GM19043 (cell line): ENCODE measurements around the gene SLC35F1.

Source experiments
- ATAC-seq: cut with Tn5 transposase; IDR thresholded peaks from one replicate; pipeline ENCODE4 v1.9.1; 2021; ENCODE audit warnings: low read depth; ENCODE audit not compliant: unreplicated experiment

Gene SLC35F1

GRCh38 chr6:118327237-118327636 lies 420.2 kb downstream of the SLC35F1 start:
- ATAC-seq: no peak

DNA sequence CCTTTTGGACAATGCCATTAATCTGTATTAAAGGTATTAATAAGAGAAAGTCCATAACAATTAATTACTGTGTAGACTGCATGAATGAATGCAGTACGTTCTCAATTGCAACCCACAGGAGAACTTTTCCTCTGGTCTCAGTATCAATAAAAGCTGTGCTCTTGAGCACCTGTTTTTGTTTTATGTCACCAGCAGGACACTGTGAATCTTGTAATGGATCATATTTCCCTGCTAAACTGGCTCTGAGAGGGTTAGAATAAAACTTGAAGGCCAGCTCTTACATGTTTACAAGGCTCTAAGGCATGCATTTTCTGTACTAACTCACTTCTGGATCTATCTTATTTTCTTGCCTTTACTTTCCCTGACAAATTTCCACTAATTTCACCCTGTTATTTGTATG lies 426.7 kb downstream of the SLC35F1 start:
- ATAC-seq: no peak

DNA sequence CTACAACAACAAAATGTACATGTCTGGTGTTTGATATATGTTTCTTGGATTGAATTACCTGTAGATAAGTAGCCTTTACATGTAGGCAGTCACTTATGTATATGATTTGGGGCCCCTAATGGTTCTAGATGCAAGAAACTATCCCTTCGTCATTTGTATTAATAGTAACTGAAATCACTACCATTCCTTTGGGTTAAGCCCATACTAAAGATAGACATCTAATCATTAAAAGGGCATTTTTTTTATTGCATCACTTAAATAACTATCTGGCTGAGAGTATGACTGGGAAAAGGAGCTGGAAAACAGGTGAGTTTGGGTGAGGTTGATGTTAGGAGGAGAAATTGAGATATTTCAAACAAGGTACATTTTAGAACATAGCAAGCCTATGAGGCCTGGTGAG lies 427.6 kb downstream of the SLC35F1 start:
- no peak for ATAC-seq

DNA sequence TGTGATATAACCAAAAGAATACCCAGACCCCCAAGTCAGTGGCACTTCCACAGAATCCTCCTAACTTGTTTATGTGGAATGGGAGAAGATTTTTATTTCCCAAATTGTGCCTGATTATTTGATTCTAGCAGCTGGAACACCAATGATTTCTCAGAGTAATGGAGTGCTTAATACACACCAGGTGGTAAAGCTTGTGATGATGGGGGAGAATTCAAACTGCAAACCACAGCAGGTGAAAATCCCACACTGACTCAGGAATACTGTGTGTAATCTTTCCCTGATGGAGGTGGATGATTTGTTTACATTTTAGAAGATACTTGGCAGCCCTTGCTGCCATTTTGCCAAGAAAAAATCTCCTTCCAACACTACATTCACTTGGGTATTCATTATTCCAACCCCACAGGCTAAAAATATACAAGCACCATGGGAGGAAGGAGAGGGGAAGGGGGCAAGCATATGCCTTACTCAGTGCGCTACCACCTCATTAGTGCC lies 428.3 kb downstream of the SLC35F1 start:
- ATAC-seq: no peak

DNA sequence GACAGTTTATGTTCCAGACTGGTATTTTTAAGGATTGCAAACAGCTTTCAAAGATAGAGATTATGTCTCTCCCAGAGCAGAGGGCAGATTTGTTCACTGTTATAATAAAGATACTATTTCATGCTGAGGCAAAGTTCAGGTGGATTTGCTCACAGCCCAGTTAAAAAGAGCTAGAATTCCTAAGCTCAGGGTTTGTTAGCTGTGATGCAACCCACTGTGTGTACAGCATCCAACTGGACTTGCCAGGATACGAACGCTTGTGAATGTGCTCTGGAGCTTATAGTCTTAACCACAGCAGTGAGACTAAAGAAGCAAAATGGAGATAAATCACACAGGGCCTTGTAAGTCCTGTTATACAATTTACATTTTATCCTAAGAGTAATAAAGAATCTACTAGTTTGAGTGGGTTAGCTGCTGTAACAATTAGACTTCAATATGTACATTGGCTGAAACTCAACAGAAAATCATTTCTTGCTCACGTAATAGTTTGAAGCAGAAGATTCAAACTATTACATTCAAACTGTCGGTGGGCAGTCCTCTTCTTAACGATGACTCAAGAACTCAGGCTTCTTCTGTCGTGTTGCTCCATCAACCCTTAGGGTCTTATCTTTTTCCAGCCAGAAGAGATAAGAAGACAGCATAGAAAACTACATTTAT lies 437.1 kb downstream of the SLC35F1 start:
- no peak for ATAC-seq

GRCh38 chr6:118350881-118351430 lies 443.9 kb downstream of the SLC35F1 start:
- ATAC-seq: no peak

DNA sequence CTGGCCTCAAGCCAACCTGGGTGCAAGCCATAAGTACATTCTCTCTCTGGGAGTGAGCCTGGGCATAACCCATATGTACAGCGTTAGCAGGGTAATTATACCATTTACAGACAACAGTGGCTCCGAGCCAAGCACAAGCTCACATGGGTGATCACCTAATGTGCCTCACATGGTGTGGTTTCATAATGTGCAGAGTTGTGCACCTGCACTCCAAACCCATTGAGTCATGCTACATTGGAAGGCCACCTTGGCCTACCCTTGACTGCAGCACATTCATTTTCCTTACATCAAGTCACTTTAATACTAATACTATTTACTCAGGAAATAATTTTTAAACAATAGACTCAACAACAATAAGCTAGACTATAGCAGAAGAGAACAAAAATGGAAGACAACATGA lies 446.5 kb downstream of the SLC35F1 start:
- ATAC-seq: no peak

GRCh38 chr6:118354641-118355040 lies 447.6 kb downstream of the SLC35F1 start:
- peak; percentile 96 for ATAC-seq

DNA sequence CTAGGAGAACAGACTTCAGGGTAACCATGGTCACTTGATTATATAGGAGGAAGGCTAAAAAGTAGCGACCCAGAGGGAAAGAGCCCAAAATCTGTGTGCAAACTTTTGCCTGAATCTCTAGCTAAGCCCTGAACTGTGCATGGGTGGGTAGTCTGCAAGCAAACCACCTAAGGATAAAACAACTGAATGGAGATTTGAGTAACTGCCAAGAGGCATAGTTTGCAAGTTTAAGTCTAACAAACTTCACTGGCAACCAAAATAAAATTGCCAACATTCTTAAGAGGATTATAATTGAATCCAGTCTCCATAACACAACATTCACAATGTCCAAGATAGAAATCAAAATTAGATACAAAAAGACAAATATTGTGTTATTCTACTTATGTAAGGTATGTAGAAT lies 449.0 kb downstream of the SLC35F1 start:
- ATAC-seq: no peak

DNA sequence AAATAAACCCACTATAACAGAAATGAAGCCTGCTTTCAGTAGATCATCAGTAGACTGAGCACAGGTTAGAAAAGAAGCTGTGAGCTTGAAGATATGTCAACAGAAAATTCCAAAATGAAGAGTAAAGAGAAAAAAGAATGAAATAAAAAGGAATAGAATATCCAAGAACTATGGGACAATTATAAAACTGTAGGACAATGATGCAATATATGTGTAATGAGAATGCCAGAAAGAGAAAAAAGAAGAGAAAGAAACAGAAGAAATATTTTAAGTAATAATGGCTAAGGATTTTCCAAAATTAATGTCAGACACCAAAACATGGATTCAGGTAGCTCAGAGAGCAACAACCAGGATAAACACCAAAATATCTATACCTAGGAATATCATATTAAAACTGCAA lies 449.6 kb downstream of the SLC35F1 start:
- ATAC-seq: no peak
